ENCODE data around the gene SPATS2.

The SPATS2 gene

DNA sequence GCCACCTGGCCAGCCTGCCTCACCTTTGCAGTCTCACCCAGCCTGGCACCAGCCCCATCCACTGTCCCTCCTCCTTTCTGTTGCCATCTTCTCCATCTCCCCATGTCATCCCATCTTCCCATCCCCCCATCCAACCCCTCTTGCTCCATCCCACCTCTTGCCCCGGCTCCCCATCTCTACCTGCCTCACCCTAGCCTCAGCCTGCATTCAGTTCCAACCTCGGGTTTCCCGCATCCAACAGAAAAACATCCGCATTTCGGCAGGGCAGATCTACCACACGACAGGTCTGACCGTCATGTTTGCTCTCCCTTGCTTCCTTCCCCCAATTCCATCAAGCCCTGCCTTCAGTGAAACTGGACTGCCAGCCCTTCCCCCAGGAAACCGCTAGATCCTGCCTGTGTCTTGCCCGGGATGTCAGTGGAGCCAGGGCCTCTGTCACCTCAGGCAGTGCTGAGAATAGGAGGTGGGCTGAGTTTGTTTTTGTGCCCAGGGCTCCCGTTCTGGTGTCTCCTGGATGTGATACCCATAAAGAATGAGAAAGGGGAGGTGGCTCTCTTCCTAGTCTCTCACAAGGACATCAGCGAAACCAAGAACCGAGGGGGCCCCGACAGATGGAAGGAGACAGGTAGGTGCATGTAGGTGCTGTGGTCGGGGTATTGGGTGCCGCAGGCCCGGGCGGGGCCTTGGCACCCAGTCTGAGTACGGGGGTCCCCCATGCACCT lies 174.0 kb downstream of the SPATS2 start:
- no peak for DNase-seq (ENCODE audit: low read depth)

DNA sequence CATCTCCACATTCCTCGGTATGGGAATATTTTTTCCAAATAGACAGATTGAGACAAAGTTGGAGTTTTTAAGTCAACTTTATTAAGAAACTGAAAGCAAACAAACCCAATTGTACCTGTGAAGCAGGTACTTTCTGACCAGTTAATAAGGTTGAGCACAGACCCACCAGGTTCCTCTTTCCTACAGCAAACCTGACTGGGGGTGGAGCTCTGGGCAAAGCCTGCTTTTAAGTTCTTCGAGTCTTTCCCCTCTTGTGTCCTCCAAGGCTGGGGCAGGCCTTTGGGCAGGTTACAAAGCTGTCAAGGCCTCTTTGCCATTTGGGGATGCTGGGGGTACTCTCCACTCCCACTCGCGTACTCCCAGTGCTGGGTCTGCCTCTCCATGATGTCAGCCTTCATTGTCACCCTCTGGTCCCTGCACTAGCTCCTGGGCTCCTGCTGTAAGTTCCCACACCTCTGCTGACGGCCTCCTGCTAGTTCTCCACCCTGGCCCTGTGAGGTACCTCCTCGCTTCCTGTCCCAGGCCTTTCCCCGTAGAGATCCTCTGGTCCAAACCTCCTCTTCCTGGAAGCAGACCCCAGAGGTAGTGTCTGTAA lies 174.7 kb downstream of the SPATS2 start:
- DNase-seq (ENCODE audit: low read depth), result no peak

DNA sequence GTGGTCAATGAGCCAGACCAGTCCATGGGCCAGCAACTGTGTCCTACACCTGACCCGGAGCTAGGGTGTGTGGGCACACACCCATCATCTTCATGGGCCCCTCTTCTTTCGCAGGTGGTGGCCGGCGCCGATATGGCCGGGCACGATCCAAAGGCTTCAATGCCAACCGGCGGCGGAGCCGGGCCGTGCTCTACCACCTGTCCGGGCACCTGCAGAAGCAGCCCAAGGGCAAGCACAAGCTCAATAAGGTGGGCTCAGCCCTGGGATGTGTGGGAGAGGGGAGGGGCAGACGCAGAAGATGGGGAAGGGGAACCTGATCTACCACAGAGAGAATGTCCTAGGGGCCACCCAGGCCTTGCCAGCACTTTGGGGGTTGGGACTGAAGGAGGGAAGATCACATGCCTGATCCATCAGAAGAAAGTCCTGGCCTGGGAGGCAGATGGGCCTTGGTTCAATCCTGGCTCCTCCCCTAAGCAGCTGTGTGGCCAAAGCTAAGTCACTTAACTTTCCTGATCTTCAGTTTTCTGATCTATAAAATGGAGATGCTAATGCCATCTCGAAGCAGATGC lies 175.4 kb downstream of the SPATS2 start:
- no peak for DNase-seq (ENCODE audit: low read depth)

DNA sequence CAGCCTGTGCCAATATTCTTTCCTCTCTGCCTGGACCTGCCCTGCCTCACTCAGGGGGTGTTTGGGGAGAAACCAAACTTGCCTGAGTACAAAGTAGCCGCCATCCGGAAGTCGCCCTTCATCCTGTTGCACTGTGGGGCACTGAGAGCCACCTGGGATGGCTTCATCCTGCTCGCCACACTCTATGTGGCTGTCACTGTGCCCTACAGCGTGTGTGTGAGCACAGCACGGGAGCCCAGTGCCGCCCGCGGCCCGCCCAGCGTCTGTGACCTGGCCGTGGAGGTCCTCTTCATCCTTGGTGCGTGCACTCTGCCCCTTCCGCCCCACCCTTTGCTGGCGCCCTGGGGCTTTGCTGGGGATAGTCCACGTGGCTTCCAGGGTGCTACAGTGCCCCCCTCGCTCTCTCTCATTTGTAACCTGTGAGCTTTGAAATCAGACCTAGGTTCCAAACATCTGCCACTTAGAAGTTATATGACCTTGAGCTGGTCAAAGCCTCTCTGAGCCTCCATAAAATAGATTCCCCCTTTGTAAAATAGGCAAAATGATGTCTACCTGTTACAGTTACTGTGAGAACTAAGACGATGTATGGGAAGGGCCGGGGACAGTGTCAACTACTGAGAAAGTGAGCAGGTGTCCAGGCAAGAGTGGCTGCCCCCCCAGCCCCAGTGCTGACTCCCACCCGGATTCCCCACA lies 176.1 kb downstream of the SPATS2 start:
- no peak for DNase-seq (ENCODE audit: low read depth)

DNA sequence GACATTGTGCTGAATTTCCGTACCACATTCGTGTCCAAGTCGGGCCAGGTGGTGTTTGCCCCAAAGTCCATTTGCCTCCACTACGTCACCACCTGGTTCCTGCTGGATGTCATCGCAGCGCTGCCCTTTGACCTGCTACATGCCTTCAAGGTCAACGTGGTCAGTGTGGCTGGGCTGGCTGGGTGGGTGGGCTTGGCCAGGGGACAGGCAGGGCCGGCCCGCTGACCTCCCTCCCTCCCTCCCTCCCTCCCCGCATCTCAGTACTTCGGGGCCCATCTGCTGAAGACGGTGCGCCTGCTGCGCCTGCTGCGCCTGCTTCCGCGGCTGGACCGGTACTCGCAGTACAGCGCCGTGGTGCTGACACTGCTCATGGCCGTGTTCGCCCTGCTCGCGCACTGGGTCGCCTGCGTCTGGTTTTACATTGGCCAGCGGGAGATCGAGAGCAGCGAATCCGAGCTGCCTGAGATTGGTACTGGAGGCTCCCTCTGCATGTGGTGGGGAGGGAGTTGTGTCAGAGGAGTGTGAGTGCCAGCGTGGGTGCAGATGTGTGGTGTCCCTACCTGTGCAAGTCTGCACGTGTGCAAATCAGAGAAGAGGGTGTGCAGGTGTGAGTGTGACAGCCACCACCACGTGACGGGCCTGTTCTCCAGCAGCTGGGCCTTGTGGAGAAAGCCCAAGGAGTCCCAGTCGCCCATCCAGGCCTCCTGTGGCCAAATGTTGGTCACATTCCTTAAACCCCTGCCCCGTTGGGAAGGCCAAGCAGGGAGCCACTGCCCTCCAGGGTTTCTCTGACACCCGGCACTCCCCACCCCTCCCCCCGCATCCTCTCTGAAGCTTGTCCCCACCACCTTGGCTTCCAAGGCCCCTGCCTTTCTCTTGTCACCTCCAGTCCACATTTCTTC lies 176.9 kb downstream of the SPATS2 start:
- DNase-seq (ENCODE audit: low read depth), result no peak

DNA sequence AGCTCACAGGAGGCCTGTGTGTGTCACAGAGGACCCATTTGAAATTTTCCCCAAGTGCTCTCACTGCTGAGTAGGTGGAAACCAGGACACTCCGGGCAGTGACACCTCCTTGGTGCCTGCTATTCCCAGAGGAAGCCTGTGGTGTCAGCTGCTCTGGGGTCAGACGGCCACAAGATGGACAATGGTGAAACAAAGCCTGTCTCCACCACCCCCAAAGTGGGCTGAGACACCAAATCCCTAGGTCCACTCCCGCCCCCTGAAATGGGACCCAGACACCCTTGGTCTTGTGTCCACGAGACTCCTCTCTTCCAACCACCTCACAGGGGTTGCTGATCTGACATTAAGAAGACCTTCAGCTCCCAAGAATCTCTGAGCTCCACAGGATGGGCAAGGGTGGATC lies 178.6 kb downstream of the SPATS2 start:
- DNase-seq (ENCODE audit: low read depth), result no peak

DNA sequence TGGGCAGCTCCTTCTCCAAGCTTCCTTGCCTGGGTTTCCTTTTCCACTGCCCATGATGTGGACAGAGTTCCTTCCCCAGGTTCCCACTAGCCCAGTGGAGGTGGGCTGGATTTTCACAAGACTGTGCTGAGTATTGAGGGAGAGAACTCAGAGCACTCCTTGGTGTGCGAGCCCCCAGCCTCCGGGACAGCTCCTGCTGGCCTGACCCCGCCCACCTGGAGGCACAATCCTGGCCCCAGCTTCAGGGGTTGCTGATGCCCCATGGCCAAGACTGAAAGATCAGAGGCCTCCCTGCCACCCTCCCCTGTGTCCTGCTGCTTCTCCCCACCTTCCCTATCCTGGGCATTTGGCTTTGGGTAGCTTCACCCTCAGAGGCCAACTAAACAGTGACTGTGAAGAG lies 179.2 kb downstream of the SPATS2 start:
- DNase-seq (ENCODE audit: low read depth), result no peak

DNA sequence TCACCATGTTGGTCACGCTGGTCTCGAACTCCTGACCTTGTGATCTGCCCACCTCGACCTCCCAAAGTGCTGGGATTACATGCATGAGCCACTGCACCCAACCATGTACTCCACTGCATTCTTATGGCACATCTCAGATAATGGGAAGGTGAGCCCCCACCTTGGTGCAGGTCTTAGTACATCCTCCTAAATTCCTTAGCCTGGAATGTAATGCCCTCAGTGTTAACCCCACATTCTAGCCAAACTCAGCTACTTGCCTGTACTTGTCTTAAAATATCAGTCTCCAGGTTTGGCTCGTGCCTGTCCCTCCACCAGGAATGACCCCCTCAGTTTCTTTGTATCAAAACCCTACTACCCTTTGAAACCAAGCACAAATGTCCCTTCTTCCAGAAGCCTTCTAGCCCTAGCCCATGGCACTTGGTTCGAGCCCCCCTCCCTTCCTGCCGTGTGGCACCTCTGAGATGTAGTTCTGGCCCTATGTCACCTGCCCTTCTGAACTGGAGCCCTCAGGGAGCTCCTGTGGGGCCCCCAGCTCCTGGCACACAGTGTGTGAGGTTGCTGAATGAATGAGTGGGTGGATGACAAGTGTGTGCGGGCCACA lies 179.9 kb downstream of the SPATS2 start:
- DNase-seq (ENCODE audit: low read depth), result no peak

DNA sequence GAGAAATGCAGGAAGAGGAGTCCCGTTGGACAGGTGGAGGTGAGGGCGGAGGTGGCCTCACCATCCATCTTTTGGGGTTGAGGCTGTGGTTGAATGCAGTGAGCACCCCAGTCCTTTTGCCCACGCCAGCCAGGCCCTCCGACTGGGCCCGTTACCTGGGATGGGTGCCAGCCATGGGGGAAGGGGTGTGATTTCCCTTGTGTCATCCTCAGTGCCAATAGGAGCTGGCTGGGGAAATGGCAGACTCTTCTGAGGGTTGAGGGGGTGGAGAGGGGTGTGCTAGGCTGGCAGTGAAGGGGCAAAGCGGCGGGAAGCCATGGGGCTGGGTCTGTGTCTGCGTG lies 181.2 kb downstream of the SPATS2 start:
- DNase-seq (ENCODE audit: low read depth), result no peak

DNA sequence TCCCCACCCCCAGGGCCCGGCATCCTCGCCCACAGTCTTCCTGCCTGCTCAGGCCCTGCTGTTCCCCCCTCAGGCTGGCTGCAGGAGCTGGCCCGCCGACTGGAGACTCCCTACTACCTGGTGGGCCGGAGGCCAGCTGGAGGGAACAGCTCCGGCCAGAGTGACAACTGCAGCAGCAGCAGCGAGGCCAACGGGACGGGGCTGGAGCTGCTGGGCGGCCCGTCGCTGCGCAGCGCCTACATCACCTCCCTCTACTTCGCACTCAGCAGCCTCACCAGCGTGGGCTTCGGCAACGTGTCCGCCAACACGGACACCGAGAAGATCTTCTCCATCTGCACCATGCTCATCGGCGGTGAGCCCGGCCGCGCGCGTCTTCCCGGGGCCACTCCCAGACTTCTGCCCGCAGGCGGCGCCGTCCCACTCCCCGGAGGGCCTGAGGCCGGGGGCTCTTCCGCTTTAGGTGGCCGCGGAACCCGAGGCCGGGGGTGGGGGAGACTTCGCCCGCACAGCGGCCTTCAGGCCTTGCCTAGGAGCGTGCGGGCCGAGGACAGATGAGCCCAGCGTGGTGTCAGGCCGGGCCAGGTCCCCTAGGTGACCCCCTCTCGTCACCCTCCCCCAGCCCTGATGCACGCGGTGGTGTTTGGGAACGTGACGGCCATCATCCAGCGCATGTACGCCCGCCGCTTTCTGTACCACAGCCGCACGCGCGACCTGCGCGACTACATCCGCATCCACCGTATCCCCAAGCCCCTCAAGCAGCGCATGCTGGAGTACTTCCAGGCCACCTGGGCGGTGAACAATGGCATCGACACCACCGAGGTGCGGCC lies 181.8 kb downstream of the SPATS2 start:
- DNase-seq (ENCODE audit: low read depth), result no peak

DNA sequence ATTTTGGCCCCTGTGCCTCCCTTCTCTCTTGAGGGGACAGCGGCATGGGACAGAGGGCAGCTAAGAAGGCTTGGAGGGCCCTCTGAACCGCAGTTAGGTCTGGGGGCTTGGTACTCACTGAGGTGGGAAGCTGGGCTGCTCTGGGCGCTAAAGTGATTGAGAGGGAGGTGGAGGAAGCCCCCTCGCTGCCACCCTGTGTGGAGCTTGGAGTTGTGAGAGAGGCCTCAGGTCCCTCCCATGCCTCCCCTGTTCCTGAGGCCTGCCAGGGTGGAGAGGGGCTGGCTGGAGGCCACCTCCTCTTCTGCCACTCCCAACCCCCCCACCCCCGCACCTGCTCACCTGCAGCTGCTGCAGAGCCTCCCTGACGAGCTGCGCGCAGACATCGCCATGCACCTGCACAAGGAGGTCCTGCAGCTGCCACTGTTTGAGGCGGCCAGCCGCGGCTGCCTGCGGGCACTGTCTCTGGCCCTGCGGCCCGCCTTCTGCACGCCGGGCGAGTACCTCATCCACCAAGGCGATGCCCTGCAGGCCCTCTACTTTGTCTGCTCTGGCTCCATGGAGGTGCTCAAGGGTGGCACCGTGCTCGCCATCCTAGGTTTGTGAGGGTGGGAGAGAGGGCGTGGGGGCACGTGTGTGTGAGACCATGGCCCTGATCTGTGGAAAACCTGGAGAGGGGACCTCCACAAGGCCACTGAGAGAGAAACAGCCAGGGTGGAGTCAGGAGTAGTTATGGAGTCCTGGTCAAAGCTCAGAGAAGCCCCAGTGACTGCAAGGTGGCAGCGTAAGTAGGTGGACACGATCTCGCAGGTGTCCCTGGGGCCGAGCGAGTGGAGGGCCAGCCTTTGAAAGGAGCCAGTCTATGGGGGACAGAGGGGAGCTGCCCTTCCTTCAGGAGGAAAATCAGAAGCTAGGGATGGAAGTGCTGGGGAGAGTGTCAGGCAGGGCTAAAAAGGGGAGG lies 182.8 kb downstream of the SPATS2 start:
- DNase-seq (ENCODE audit: low read depth), result no peak

DNA sequence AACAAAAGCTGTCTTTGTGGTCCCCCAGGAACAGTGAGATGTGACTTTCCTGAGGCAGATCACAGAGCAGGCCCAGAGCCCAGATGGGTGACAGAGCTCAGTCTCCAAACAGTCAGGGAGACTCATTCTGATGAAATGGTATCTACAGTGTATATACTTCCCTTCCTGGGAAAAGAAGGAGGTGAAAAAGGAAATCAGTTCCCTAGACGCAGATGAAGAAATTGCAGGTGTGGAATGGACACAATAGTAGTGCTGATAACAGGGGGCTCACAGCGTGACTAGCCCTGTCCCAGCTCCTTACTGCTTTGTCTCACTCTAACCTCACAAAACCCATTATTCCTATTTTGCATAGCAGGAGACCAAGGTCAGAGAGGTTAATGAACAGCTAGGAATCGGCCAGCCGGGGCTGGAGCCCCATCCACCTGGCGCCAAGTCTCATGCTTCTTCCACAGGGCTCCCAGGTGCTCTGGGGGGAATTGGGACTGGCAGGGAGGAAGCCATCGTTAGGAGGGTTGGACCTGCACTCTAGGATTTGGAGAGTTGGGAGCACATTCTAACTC lies 183.5 kb downstream of the SPATS2 start:
- no peak for DNase-seq (ENCODE audit: low read depth)

DNA sequence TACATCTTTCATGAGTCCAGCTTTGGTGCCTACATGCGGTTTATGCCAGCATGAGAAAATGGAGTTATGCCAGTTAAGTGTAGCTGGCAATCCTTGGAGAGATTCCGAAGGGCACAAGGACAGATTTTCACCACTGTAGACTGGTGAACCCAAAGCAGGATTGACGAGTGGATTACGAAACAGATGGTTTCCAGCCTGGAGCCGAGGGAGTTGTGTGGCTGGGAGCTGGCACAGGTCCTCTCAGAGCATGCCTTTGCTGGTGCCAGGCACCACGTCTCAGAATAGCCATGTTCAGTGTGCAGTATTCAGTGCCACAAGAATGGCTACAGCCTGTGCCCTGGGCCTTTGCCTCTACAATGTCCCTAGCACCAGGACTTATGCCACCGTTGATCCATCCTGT lies 184.8 kb downstream of the SPATS2 start:
- DNase-seq (ENCODE audit: low read depth), result no peak

DNA sequence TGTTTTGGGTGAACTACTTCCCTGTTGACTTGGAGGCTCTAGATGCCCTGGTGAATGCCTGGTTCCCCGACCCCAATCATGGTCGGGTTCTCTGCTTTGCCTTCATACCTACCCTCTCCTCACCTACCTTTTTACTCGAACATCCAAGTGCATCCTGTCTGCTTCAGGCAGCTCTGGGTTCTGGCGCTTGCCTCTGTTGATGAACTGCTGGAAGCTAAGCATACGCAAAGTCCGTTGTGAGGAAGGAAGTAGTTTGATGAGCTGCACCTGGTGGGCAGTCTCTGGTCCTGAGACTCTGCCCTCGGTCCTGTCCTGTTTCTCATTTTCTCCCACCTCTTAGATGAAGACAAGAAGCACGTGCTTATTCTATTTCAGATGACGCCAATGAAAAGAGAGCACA lies 185.2 kb downstream of the SPATS2 start:
- no peak for DNase-seq (ENCODE audit: low read depth)

DNA sequence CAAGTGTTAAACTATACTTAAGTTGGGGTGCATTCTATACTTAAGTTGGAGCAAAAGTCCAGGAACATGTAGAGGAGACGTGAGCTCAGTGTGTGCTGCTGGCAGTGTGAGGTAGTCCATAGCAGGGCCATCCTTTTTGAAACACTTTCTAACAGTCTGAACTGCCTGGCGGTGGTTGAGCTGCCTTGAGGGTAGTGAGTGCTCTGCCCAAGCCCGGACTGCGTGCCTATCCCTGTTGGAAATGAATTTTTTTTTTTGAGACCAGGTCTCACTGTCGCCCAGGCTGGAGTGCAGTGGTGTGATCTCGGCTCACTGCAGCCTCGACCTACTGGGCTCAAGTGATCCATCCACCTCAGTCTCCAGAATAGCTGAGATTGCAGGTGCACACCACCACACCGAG lies 185.6 kb downstream of the SPATS2 start:
- DNase-seq (ENCODE audit: low read depth), result no peak

DNA sequence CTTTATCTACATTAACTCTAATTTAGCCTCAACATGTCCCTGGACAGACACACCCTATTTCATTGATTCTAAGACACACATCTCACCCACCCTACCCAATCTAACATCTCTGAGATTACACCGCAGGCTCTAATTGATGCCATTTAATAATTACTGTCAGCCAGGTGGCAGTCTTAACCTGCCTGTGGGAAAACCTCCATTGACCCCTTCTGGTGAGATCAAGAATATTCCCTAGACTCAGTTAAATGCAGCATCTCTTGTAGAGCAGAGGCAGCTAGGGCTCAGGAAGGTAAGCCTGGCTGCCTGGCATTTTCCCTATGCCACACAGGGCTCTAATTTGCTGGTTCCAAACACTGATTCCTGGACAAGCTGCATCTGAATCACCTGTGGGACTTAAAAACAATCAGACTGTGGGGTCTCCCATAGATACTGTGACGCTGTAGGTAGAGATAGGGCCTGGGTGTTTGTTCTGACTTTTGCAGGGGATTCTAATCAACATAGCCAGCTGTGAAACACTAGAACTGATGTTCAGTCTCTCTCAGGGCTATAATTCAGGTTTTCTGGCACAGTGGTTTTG lies 186.3 kb downstream of the SPATS2 start:
- no peak for DNase-seq (ENCODE audit: low read depth)

DNA sequence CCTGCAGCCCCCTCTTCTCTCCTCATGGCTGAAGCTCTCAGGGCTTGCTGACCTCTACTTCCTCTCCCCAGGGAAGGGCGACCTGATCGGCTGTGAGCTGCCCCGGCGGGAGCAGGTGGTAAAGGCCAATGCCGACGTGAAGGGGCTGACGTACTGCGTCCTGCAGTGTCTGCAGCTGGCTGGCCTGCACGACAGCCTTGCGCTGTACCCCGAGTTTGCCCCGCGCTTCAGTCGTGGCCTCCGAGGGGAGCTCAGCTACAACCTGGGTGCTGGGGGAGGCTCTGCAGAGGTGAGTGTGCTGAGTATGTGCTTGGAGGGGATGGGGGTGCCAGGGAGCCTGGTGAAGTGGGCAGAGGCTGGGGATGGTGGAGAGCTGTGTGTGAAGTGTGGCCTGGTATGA lies 187.0 kb downstream of the SPATS2 start:
- no peak for DNase-seq (ENCODE audit: low read depth)

DNA sequence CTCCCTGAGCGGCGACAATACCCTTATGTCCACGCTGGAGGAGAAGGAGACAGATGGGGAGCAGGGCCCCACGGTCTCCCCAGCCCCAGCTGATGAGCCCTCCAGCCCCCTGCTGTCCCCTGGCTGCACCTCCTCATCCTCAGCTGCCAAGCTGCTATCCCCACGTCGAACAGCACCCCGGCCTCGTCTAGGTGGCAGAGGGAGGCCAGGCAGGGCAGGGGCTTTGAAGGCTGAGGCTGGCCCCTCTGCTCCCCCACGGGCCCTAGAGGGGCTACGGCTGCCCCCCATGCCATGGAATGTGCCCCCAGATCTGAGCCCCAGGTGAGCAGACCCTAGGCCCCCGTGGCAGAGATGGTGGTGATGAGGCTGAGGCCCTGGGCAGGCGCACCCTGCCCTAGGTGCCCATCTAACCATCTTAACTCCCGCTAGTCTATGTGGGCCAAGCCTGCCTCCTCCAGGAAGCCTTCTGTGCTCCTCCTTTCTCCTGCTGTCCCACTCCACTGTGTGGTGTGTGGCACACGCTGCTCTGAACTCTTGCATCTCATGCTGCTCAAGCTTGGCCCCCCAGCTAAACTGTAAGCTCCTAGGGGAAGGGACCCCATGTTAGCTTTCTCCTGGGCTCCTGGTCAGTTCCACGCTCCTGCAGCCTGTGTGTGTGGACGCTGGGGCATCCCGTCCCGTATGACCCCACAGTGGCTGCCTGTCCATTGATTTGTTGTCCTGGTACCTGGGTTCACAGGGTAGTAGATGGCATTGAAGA lies 188.5 kb downstream of the SPATS2 start:
- no peak for DNase-seq (ENCODE audit: low read depth)
